Trophoblast cell (in vitro differentiated cells and primary cell): Measurements from ENCODE around the gene SEC31B.

Experiments
- DNase-seq, 2 donors: peaks; one replicate each; pipeline ENCODE4 v3.0.0-alpha.2; 2016
- H2AFZ ChIP-seq: 2 replicates; pipeline ENCODE4 v1.6.1; 2013; ENCODE audit warnings: low read length, moderate library complexity, mild to moderate bottlenecking; ENCODE audit not compliant: insufficient read depth, poor library complexity
- H2AK5ac ChIP-seq: 2 replicates; pipeline ENCODE4 v1.6.1; 2013; ENCODE audit warnings: mild to moderate bottlenecking, low read length
- H2BK120ac ChIP-seq: 2 replicates; pipeline ENCODE4 v1.6.1; 2013; ENCODE audit warnings: low read length, mild to moderate bottlenecking, moderate library complexity; ENCODE audit not compliant: insufficient read depth, poor library complexity
- H2BK12ac ChIP-seq: 2 replicates; pipeline ENCODE4 v1.6.1; 2013; ENCODE audit warnings: mild to moderate bottlenecking, low read length, moderate library complexity
- H2BK5ac ChIP-seq: 2 replicates; pipeline ENCODE4 v1.6.1; 2013; ENCODE audit warnings: low read length, low read depth, moderate library complexity, mild to moderate bottlenecking; ENCODE audit not compliant: poor library complexity
- H3K14ac ChIP-seq: 2 replicates; pipeline ENCODE4 v1.6.1; 2013; ENCODE audit warnings: mild to moderate bottlenecking, low read length
- H3K18ac ChIP-seq: 2 replicates; pipeline ENCODE4 v1.6.1; 2013; ENCODE audit warnings: mild to moderate bottlenecking, low read length
- H3K23ac ChIP-seq: 2 replicates; pipeline ENCODE4 v1.6.1; 2013; ENCODE audit warnings: low read length
- H3K27ac ChIP-seq: 2 replicates; pipeline ENCODE4 v1.5.1; 2013; ENCODE audit warnings: low read depth, mild to moderate bottlenecking, inconsistent platforms, low read length, moderate library complexity
- H3K27me3 ChIP-seq: 2 replicates; pipeline ENCODE4 v1.6.1; 2013; ENCODE audit warnings: inconsistent platforms, mild to moderate bottlenecking, low read length, moderate library complexity; ENCODE audit not compliant: insufficient read depth
- H3K36me3 ChIP-seq, 2 experiments: 1 replicate in 1 of 2; 2 replicates in 1 of 2; pipeline ENCODE4 v1.6.1; 2013; ENCODE audit warnings: low read length in 2 of 2, mild to moderate bottlenecking in 2 of 2, moderate library complexity in 1 of 2; ENCODE audit not compliant: insufficient read depth in 2 of 2, control insufficient read depth in 1 of 2
- H3K4ac ChIP-seq: 2 replicates; pipeline ENCODE4 v1.6.1; 2013; ENCODE audit warnings: low read depth, mild to moderate bottlenecking, low read length, moderate library complexity
- H3K4me1 ChIP-seq, 2 experiments: 1 replicate in 1 of 2; 2 replicates in 1 of 2; pipeline ENCODE4 v1.6.1; 2013; ENCODE audit warnings: low read length in 2 of 2, mild to moderate bottlenecking in 2 of 2, moderate library complexity in 1 of 2; ENCODE audit not compliant: insufficient read depth in 2 of 2, control insufficient read depth in 1 of 2
- H3K4me2 ChIP-seq: 2 replicates; pipeline ENCODE4 v1.6.1; 2013; ENCODE audit warnings: inconsistent platforms, mild to moderate bottlenecking, low read length, moderate library complexity
- H3K4me3 ChIP-seq: 2 replicates; pipeline ENCODE4 v1.5.1; 2013; ENCODE audit warnings: mild to moderate bottlenecking, low read depth, low read length, inconsistent platforms
- H3K79me1 ChIP-seq: one replicate; pipeline ENCODE4 v1.6.1; 2013; ENCODE audit warnings: low read length
- H3K79me2 ChIP-seq: 2 replicates; pipeline ENCODE4 v1.6.1; 2013; ENCODE audit warnings: low read length, mild to moderate bottlenecking; ENCODE audit not compliant: control insufficient read depth, insufficient read depth, poor library complexity
- H3K9ac ChIP-seq: 2 replicates; pipeline ENCODE4 v1.6.1; 2013; ENCODE audit warnings: mild to moderate bottlenecking, low read length
- H3K9me3 ChIP-seq: 2 replicates; pipeline ENCODE4 v1.6.1; 2013; ENCODE audit warnings: low read depth, mild to moderate bottlenecking, control low read depth, inconsistent platforms, low read length; ENCODE audit not compliant: insufficient read depth
- H4K12ac ChIP-seq: 2 replicates; pipeline ENCODE4 v1.6.1; 2013; ENCODE audit warnings: low read depth, mild to moderate bottlenecking, low read length, moderate library complexity
- H4K8ac ChIP-seq: 2 replicates; pipeline ENCODE4 v1.6.1; 2013; ENCODE audit warnings: low read depth, mild to moderate bottlenecking, low read length, moderate library complexity
- H4K91ac ChIP-seq: one replicate; pipeline ENCODE4 v1.6.1; 2013; ENCODE audit warnings: low read depth, mild to moderate bottlenecking, low read length, moderate library complexity
- WGBS: extraction: QIAGEN DNeasy Blood & Tissue Kit; methylation state at CpG from one replicate; pipeline ENCODE4 v1.1.7; 2013; ENCODE audit warnings: missing lambda C conversion rate; ENCODE audit not compliant: insufficient read length, insufficient coverage; ENCODE audit errors: extremely low coverage; 5-methylcytosine and 5-hydroxymethylcytosine counted together

SEC31B gene

GRCh38 chr10:100560248-100560647 lies 40.6 kb upstream of the SEC31B start:
- no CpG with 5 or more reads among the region's 1 CpG for WGBS
- H3K4me2 ChIP-seq: no peak overlapping the region
- no peak overlapping the region for H4K91ac ChIP-seq
- H3K9me3 ChIP-seq: peaks cover 2% of the 10 kb centered on the region
- no peak overlapping the region for H2BK120ac ChIP-seq
- no peak overlapping the region for H3K4ac ChIP-seq
- H4K12ac ChIP-seq: no peak overlapping the region
- no peak overlapping the region for H3K23ac ChIP-seq
- H3K79me1 ChIP-seq: no peaks in the 10 kb centered on the region
- H3K14ac ChIP-seq: no peak overlapping the region
- DNase-seq: peak in 1 of 2 donors; percentile 36
- no peak overlapping the region for H2BK5ac ChIP-seq
- no peak overlapping the region for H3K9ac ChIP-seq
- H2BK12ac ChIP-seq: no peak overlapping the region
- no peaks in the 10 kb centered on the region for H3K79me2 ChIP-seq
- no peak overlapping the region for H3K27ac ChIP-seq
- H3K4me1 ChIP-seq: peaks cover 13 to 22% of the 10 kb centered on the region in 2 experiments
- H4K8ac ChIP-seq: no peak overlapping the region
- H3K36me3 ChIP-seq: peaks cover 0 to 5% of the 10 kb centered on the region in 2 experiments
- no peak overlapping the region for H3K4me3 ChIP-seq
- H3K18ac ChIP-seq: no peak overlapping the region
- no peak overlapping the region for H2AK5ac ChIP-seq
- no peak overlapping the region for H2AFZ ChIP-seq
- no peaks in the 10 kb centered on the region for H3K27me3 ChIP-seq

- Histone ChIP-seq H3K4me1 (peaks cover 0 to under 1% of the 10 kb centered on the region in 2 experiments), H4K12ac (no peak overlapping the region), H3K79me2 (no peaks in the 10 kb centered on the region), H3K4ac (no peak overlapping the region), H3K36me3 (peaks cover 4 to 19% of the 10 kb centered on the region in 2 experiments), H2AK5ac (no peak overlapping the region), H3K4me2 (no peak overlapping the region), H3K14ac (no peak overlapping the region), H2BK120ac (no peak overlapping the region), H3K23ac (no peak overlapping the region), H3K27ac (no peak overlapping the region), H4K91ac (no peak overlapping the region), H3K4me3 (no peak overlapping the region), H3K79me1 (no peaks in the 10 kb centered on the region), H2BK5ac (no peak overlapping the region), H3K18ac (no peak overlapping the region), H3K9ac (no peak overlapping the region), H3K27me3 (no peaks in the 10 kb centered on the region), H2AFZ (no peak overlapping the region), H4K8ac (no peak overlapping the region), H2BK12ac (no peak overlapping the region), H3K9me3 (no peaks in the 10 kb centered on the region)
- no peak for DNase-seq
- no CpG with 5 or more reads among the region's 2 CpGs for WGBS
Observed at GRCh38 chr10:100554902-100555301, 35.2 kb upstream of the SEC31B start.

- Histone ChIP-seq H3K9me3 (no peaks in the 10 kb centered on the region), H4K12ac (no peak overlapping the region), H3K9ac (no peak overlapping the region), H3K27me3 (no peaks in the 10 kb centered on the region), H3K4me3 (no peak overlapping the region), H2BK12ac (no peak overlapping the region), H2AFZ (no peak overlapping the region), H4K8ac (no peak overlapping the region), H3K36me3 (peaks cover 12 to 29% of the 10 kb centered on the region in 2 experiments), H3K27ac (no peak overlapping the region), H2BK5ac (no peak overlapping the region), H3K4me2 (no peak overlapping the region), H3K4me1 (no peaks in the 10 kb centered on the region), H3K4ac (no peak overlapping the region), H3K23ac (no peak overlapping the region), H2AK5ac (no peak overlapping the region), H3K79me2 (no peaks in the 10 kb centered on the region), H4K91ac (no peak overlapping the region), H3K18ac (no peak overlapping the region), H2BK120ac (no peak overlapping the region), H3K14ac (no peak overlapping the region), H3K79me1 (no peaks in the 10 kb centered on the region)
- DNase-seq: no peak
- no CpG with 5 or more reads among the region's 3 CpGs for WGBS
Observed at GRCh38 chr10:100553929-100554328, 34.3 kb upstream of the SEC31B start.

GRCh38 chr10:100551738-100552137 lies 32.1 kb upstream of the SEC31B start:
- Histone ChIP-seq H3K27me3 (no peaks in the 10 kb centered on the region), H4K12ac (no peak overlapping the region), H3K27ac (no peak overlapping the region), H4K8ac (no peak overlapping the region), H4K91ac (no peak overlapping the region), H3K14ac (no peak overlapping the region), H2AK5ac (no peak overlapping the region), H3K4me1 (no peaks in the 10 kb centered on the region), H3K4ac (no peak overlapping the region), H2BK12ac (no peak overlapping the region), H2BK5ac (no peak overlapping the region), H3K9me3 (no peaks in the 10 kb centered on the region), H3K23ac (no peak overlapping the region), H3K9ac (no peak overlapping the region), H3K4me3 (no peak overlapping the region), H3K79me1 (no peaks in the 10 kb centered on the region), H2BK120ac (no peak overlapping the region), H3K36me3 (peaks cover 31 to 49% of the 10 kb centered on the region in 2 experiments), H3K4me2 (no peak overlapping the region), H3K18ac (no peak overlapping the region), H3K79me2 (no peaks in the 10 kb centered on the region), H2AFZ (no peak overlapping the region)
- no CpG with 5 or more reads among the region's 5 CpGs for WGBS
- no peak for DNase-seq
